A549 (cell line): ENCODE measurements around the gene TACR1.

Source experiments
- BHLHE40 ChIP-seq: IDR thresholded peaks from 2 replicates; pipeline ENCODE4 v1.6.1; 2012; ENCODE audit warnings: low read depth, low read length, inconsistent platforms
- CTCF ChIP-seq: fragments of >200 bp; sonication (Bioruptor Twin); formaldehyde crosslinking; IDR thresholded peaks from 3 replicates; pipeline ENCODE4 v1.5.1; 2016
- EP300 ChIP-seq, 2 experiments: fragments of >200 bp; sonication (Bioruptor Twin); formaldehyde crosslinking; IDR thresholded peaks; 2 replicates in 1 of 2; 3 replicates in 1 of 2; pipeline ENCODE4 v1.6.1; 2016 to 2017
- USF2 ChIP-seq: fragments of 450-650 bp; IDR thresholded peaks from 2 replicates; pipeline ENCODE4 v1.6.1; 2014; ENCODE audit warnings: antibody characterized with exemption

GRCh38 chr2:75108937-75109482 lies 90.3 kb downstream of the TACR1 start:
- TF ChIP-seq CTCF = no peak
- no peak for TF ChIP-seq EP300 (IDR thresholded peaks at IDR 0.05)
- TF ChIP-seq BHLHE40 = no peak
- TF ChIP-seq USF2 = no peak
